ENCODE results near the gene SWAP70.
A peak's percentile ranks its signal among the peaks of the same experiment; 100 is the strongest.
"Not testable (repeated sequence)": the region's sequence is repeated elsewhere in the genome, so short reads cannot be mapped to it uniquely, and the experiment has no call there.

Gene SWAP70

GRCh38 chr11:9722023-9722422 is 58.1 kb downstream of the SWAP70 start:
- DNase-seq (ENCODE audit: low read depth in 2 of 2) = no peak

DNA sequence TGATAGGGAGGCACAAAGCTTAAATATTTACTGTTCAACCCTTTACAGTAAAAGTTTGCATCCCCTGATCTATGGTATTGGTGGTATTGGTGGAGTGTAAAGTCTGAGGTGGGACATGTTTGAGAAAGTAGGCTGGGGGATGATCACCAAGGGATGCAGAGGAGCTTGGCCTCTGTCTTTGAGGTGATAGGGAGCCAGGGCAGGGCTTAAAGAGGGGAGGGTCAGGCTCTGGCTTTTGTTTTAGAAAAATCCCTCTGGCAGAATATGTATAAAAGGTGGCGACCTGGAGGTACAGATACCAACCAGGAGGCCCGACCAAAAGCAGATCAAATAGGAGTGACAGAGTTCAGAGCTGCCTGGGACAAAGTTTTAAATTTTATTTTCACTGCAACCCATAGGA is 59.0 kb downstream of the SWAP70 start:
- no peak for DNase-seq (ENCODE audit: low read depth in 2 of 2)

DNA sequence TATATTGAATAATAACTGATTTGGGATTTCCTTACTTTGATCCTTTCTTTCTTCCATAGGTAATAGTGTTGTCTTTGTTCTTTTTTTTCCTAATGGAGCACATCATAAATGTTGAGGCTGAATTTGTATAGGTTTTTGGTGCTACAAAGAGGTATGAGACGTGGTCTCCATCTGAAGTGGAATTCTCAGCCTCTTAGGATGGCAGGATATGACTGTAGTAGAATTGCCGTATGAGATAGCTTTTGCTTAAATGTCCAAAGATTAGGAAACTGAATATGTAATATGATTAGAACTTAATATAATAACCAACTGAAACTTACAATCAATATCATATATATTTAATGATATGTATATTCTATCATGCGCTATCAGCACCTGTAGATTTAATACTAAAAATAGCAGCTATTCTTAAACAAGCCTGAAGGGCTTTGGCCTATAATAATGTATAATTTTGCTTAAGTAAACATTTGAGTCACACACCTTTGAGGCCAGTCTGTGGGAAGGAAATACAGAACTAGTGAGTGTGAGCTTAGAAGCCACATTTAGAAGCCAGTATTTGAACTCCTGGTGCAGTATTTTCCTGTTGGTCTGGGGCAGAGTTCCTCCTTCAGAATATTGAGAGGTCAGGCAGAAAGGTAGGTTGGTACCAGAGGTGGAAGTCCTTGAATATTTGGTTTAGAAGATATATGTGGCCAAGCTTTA is 62.6 kb downstream of the SWAP70 start:
- DNase-seq (ENCODE audit: low read depth in 2 of 2) = no peak

DNA sequence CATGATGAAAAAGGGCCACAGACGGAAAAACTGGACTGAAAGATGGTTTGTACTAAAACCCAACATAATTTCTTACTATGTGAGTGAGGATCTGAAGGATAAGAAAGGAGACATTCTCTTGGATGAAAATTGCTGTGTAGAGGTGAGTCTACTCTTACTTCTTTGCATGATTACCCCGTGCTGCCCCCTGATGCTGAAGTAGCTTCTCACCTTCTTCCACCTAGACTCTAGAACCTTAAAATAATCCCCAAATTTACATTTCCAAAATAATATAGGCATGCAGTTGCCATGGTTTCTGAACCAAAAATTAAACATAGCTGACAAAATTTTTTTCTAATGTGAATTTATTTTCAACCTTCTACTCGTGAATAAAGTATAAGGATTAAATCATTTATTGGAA is 64.2 kb downstream of the SWAP70 start:
- no peak for DNase-seq (ENCODE audit: low read depth in 2 of 2)

GRCh38 chr11:9731256-9731655 is 67.4 kb downstream of the SWAP70 start:
- DNase-seq (ENCODE audit: low read depth in 2 of 2) = no peak

DNA sequence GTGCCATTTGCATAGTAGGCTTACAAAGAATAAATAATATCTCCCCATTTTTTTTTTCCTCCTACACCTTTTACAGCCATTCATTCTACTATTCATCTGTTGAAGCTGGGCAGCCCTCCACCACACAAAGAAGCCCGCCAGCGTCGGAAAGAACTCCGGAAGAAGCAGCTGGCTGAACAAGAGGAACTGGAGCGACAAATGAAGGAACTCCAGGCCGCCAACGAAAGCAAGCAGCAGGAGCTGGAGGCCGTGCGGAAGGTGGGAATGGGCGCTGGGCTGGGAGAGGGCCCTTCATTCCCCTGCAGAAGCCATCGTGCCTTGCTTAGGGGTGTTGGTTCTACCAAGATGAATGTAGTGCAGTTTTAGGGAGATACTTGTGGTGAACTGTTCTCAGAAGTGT is 68.6 kb downstream of the SWAP70 start:
- no peak for DNase-seq (ENCODE audit: low read depth in 2 of 2)

DNA sequence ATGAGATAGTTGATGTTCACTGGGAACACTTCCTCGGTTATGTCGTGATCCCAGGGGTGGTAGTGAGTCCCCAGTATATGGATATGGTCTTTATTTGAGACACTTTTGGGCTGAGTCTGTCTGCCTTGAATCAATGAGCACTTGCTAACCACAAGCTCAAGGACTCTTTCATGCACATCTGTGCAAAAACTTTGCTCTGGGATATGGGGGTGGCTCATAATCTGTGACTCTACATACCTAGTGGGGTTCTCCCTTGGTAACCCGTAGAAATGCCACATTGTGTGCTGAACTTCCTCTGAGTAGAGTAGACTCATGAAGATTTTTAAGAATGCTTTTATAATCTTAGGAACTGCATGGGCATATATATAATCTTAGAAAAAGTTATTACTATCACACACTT is 69.3 kb downstream of the SWAP70 start:
- DNase-seq (ENCODE audit: low read depth in 2 of 2) = no peak

- DNase-seq (ENCODE audit: low read depth in 2 of 2) = no peak
Measured at GRCh38 chr11:9735236-9735635, 71.4 kb downstream of the SWAP70 start.

- no peak for DNase-seq (ENCODE audit: low read depth in 2 of 2)
Measured at GRCh38 chr11:9735919-9736318, 72.0 kb downstream of the SWAP70 start.

GRCh38 chr11:9736365-9736764 is 72.5 kb downstream of the SWAP70 start:
- DNase-seq (ENCODE audit: low read depth in 2 of 2) = no peak

DNA sequence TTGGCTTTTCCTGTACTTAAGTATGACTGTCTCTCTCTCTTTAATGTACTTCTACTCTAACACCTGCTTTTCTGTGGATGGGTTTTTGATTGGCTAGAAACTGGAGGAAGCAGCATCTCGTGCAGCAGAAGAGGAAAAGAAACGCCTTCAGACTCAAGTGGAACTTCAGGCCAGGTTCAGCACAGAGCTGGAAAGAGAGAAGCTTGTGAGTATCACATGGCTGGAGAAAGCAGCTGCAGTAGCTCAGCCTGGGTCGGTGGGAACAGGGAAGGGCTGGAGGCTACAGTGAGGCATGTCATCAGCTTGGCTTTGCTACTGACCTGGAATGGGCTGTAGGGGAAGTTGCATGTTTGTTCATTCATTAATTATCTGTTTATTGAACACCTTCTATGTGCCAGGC is 74.2 kb downstream of the SWAP70 start:
- DNase-seq (ENCODE audit: low read depth in 2 of 2) = no peak

DNA sequence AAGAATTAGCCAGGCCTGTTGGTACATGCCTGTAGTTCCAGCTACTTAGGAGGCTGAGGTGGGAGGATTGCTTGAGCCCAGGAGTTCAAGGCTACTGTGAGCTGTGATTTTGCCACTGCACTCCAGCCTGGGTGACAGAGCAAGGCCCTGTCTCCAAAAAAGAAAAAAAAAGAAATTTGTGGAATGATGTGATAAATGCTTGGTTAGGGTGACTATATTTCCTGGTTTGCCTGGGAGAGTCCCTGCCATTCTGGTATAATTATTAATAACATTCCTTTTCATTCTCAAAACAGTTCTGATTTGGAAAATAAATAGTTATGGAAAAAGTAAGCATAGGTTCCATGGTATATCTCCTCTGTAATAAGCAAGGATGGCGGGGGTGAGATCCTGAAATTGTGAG is 74.8 kb downstream of the SWAP70 start:
- no peak for DNase-seq (ENCODE audit: low read depth in 2 of 2)

DNA sequence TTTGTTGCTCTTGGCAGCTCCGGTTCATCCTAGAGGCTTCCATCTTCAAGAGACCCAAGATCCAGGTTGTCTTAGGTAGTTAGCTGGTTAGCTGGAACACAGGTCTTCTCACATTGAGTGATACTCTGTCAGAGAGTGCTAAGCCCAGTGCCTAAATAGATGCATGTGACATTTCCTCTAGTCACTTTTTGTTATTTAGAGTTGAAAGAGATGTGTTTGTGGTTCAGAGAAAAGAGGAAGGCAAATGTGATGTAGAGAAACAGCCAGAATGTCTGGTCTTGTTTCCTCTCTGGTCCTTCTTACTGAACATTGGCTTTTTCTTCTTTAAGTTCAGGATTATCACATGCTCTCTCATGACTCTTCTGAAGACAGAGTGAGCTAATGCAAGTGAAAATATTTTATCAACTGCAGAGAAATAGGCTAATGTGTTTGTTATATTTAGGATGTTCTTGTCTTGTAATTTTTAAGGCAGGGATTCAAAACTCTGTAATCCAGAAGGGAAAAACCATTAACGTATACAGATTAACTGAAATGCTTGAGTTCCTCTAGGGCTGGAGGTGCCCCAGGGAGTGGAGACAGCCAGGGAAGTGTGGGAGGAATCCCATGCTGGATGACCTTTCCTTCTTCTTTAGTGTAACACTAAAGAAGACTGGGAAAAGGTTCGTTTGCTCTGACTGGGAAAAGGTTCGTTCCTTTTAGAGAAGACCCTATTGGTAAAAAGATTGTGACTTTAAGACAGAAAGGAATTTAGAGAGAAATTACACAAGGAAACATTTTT is 75.4 kb downstream of the SWAP70 start:
- DNase-seq (ENCODE audit: low read depth in 2 of 2) = no peak

DNA sequence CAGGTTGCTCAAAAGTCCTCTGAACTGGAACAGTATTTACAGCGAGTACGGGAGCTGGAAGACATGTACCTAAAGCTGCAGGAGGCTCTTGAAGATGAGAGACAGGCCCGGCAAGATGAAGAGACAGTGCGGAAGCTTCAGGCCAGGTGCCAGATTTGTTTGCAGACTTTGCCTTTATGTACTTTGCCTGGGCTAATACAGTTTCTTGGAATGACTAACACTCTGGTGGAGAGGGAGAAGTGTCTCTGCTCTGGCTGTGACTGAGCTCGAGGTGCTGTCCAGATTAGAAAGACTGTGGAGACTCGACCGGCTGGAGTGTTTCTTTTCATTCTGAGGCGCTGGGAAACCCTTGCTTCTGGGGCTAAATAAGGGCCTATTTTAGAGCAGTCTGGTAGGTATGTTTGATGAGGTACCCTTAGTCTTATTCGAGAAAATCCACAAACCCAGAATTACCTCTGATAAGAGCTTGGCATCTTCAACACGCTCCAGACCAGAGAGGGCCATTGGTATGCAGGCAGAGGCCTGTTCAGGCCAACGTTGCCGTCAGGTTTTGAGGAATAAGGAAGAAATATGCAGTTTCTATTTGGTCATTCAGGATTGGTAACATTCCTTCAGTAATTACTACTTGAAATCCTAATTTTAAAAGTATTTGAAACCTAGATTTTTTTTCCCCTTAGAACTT is 76.5 kb downstream of the SWAP70 start:
- no peak for DNase-seq (ENCODE audit: low read depth in 2 of 2)

DNA sequence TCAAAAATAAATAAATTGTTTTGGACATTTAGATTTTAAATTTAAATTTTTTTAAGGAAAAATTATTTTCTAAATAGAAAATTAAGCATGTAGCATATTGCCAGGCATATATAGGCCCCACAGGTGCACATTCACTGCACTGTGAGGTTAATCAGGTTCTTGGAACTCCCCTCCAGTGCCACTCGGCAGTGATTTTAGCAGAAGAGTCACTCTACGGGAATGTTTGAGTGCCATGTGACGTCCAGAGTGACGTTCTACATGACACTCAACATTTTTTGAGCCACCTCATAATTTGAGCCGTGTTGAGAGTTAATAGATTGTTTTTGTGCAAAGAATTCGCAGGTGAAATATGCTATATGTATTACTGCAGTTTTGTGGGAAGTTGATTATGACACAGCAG is 77.4 kb downstream of the SWAP70 start:
- DNase-seq (ENCODE audit: low read depth in 2 of 2) = no peak

GRCh38 chr11:9743512-9743911 is 79.6 kb downstream of the SWAP70 start:
- not testable (repeated sequence) for DNase-seq (ENCODE audit: low read depth in 2 of 2)

- no peak for DNase-seq (ENCODE audit: low read depth in 2 of 2)
Measured at GRCh38 chr11:9745411-9746211, 81.7 kb downstream of the SWAP70 start.

DNA sequence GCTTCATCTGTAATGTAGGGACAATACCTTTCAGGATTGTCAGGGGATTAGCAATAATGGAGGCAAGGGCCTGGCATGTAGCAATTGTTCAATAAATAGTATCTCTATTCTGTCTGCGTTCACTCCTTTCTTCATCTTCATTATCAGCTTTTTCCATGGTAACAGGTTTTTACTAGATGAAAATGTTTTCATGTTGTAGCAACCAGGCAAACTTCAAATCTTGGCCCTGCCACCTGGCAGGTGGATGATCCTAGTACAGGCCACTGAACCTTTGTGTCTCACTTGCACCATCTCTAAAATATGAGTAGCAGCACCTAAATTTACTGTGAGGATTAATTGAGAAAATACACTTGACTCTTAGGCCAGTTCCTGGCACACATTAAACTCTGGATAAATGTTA is 83.4 kb downstream of the SWAP70 start:
- DNase-seq (ENCODE audit: low read depth in 2 of 2) = no peak

DNA sequence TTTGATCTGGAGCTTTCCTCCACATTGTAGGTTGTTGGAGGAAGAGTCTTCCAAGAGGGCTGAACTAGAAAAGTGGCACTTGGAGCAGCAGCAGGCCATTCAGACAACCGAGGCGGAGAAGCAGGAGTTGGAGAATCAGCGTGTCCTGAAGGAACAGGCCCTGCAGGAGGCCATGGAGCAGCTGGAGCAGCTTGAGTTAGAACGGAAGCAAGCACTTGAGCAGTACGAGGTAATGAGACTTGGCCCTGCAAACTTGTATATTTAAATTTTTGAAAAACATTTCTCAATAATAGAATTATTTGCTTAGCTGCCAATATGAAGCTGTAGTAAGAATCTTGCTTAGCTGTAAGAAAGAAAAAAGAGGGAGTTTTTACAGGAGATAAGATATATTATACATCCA is 84.0 kb downstream of the SWAP70 start:
- DNase-seq (ENCODE audit: low read depth in 2 of 2) = no peak

DNA sequence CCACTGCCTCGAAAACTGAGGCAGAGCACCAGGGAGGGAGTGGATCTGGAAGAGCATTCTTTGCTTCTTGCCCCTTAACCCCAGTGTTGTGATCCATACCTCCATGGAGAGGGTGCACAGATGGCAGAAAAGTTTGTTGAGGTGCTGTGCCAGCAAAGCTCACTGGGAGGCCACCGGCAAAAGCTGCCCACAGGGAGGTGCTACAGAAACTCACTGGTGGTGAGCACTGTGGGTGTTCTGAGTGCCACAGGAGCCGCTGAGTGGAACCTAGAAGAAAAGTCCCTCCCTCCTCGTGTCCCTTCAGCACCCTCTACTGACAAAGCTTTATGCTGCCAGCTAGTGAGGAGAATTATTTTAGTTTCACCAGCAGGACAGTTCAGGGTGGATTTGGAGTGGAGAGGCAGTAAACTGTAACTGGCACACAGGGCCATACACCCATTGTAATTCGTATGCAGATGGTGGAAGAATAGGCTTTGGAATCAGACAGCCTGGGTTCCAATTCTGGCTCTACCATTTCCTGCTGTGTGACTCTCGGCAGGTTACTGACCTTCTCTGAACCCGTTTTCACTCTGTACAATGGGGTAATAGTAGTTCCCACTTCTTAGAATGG is 84.6 kb downstream of the SWAP70 start:
- peak; percentile 45 to 59 for DNase-seq (ENCODE audit: low read depth in 2 of 2)

DNA sequence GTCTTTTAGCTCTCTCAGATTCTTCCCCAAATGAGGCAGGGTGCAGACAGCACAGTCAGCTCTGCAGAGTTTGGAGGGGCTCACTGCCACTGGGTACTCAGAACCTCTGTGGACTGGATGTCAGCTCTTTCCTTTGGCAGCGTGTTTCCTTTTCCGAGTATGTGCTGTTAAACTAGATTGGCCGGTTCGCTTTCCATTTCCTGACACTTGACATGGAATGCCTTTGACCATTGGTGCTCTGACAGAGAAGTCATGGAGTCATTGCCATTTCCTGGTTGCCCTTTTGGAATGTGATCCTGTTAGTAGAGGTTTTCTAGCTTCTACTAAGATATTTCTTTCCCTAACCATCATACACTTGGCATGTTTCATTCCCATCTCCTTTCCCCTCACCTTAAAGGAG is 86.7 kb downstream of the SWAP70 start:
- no peak for DNase-seq (ENCODE audit: low read depth in 2 of 2)

GRCh38 chr11:9752091-9752490 is 88.2 kb downstream of the SWAP70 start:
- no peak for DNase-seq (ENCODE audit: low read depth in 2 of 2)

Data from fibroblast of skin of left quadriceps (primary cell).